IMR-90 (cell line): ENCODE results near the gene CCDC150. TPM values are rescaled to one million over a fixed set of nuclear protein-coding genes. Genes with fewer than 3 reads are reported as not detected.

Source experiments
- ATAC-seq: fragments of 200-7000 bp; cut with Tn5 transposase; 2 replicates; pipeline ENCODE4 v1.9.1; 2020; ENCODE audit warnings: low read depth, mild to moderate bottlenecking, moderate library complexity
- BruUV-seq: library from RNA; stranded (reverse); fragments of 400-500 nt; replicated peaks from 2 replicates; lab custom pipeline; 2021; lab: Mats Ljungman, UMichigan
- CTCF ChIA-PET: fragments of 300-600 bp; formaldehyde crosslinking; extraction: SDS; loops from one replicate; lab custom pipeline; 2021; ENCODE audit warnings: antibody characterized with exemption; lab: Yijun Ruan, JAX
- POLR2A ChIA-PET: fragments of 300-600 bp; sonication (Branson Sonifier 250); formaldehyde crosslinking; loops from one replicate; lab custom pipeline; 2022; ENCODE audit warnings: antibody characterized with exemption; ENCODE audit not compliant: unreplicated experiment; lab: Charles Lee
- DNase-seq: peaks from one replicate; pipeline ENCODE4 v3.0.0; 2013
- H2AFZ ChIP-seq: replicated peaks from 2 replicates; pipeline ENCODE3; 2013; ENCODE audit warnings: low read length, mild to moderate bottlenecking; ENCODE audit not compliant: poor library complexity
- H2AK5ac ChIP-seq: 2 replicates; pipeline ENCODE4 v1.6.1; 2013; ENCODE audit warnings: low read depth, low read length, inconsistent platforms
- H2AK9ac ChIP-seq: replicated peaks from 2 replicates; pipeline ENCODE3; 2013; ENCODE audit warnings: mild to moderate bottlenecking, low read depth, low read length, moderate library complexity; ENCODE audit not compliant: poor library complexity
- H2BK120ac ChIP-seq: 2 replicates; pipeline ENCODE4 v1.6.1; 2013; ENCODE audit warnings: low read depth, low read length, inconsistent platforms
- H2BK15ac ChIP-seq: 3 replicates; pipeline ENCODE4 v1.6.1; 2013; ENCODE audit warnings: low read depth, low read length, inconsistent platforms
- H2BK20ac ChIP-seq: 2 replicates; pipeline ENCODE4 v1.6.1; 2013; ENCODE audit warnings: low read depth, mild to moderate bottlenecking, inconsistent platforms, low read length, moderate library complexity
- H2BK5ac ChIP-seq: 2 replicates; pipeline ENCODE4 v1.6.1; 2013; ENCODE audit warnings: mild to moderate bottlenecking, low read depth, low read length, inconsistent platforms; ENCODE audit not compliant: poor library complexity, severe bottlenecking
- H3K14ac ChIP-seq: replicated peaks from 2 replicates; pipeline ENCODE4 v1.6.1; 2013; ENCODE audit warnings: low read depth, low read length, inconsistent platforms
- H3K18ac ChIP-seq: 2 replicates; pipeline ENCODE4 v1.6.1; 2013; ENCODE audit warnings: low read depth, low read length, control low read depth
- H3K23ac ChIP-seq: 2 replicates; pipeline ENCODE4 v1.6.1; 2013; ENCODE audit warnings: low read depth, low read length, inconsistent platforms
- H3K27ac ChIP-seq: 2 replicates; pipeline ENCODE4 v1.5.1; 2013; ENCODE audit warnings: mild to moderate bottlenecking, control low read depth, low read length; ENCODE audit not compliant: insufficient read depth
- H3K27me3 ChIP-seq: 2 replicates; pipeline ENCODE4 v1.6.1; 2013; ENCODE audit warnings: low read length; ENCODE audit not compliant: control insufficient read depth, insufficient read depth
- H3K36me3 ChIP-seq: 2 replicates; pipeline ENCODE4 v1.6.1; 2013; ENCODE audit warnings: low read length, mixed read lengths; ENCODE audit not compliant: control insufficient read depth, insufficient read depth
- H3K4ac ChIP-seq: 2 replicates; pipeline ENCODE4 v1.6.1; 2013; ENCODE audit warnings: low read depth, low read length, inconsistent platforms
- H3K4me1 ChIP-seq: 2 replicates; pipeline ENCODE4 v1.6.1; 2013; ENCODE audit warnings: low read length, mixed read lengths; ENCODE audit not compliant: control insufficient read depth, insufficient read depth
- H3K4me2 ChIP-seq: 2 replicates; pipeline ENCODE4 v1.6.1; 2013; ENCODE audit warnings: low read depth, mild to moderate bottlenecking, control low read depth, low read length, moderate library complexity
- H3K4me3 ChIP-seq: 2 replicates; pipeline ENCODE4 v1.5.1; 2013; ENCODE audit warnings: low read depth, mild to moderate bottlenecking, control low read depth, low read length, moderate library complexity; ENCODE audit not compliant: insufficient read depth
- H3K56ac ChIP-seq: 2 replicates; pipeline ENCODE4 v1.6.1; 2013; ENCODE audit warnings: low read length, inconsistent platforms; ENCODE audit not compliant: insufficient read depth; ENCODE audit errors: extremely low read depth
- H3K79me1 ChIP-seq, 2 experiments: 2 replicates each; pipeline ENCODE4 v1.6.1; 2013; ENCODE audit warnings: low read length in 2 of 2, inconsistent platforms in 1 of 2, low read depth in 1 of 2
- H3K9ac ChIP-seq: 2 replicates; pipeline ENCODE4 v1.6.1; 2013; ENCODE audit warnings: low read depth, low read length, control low read depth
- H3K9me1 ChIP-seq: 2 replicates; pipeline ENCODE4 v1.6.1; 2013; ENCODE audit warnings: low read length, inconsistent platforms; ENCODE audit not compliant: insufficient read depth
- H3K9me3 ChIP-seq: 2 replicates; pipeline ENCODE4 v1.6.1; 2013; ENCODE audit warnings: low read length; ENCODE audit not compliant: control insufficient read depth, insufficient read depth
- H4K20me1 ChIP-seq: 2 replicates; pipeline ENCODE4 v1.6.1; 2013; ENCODE audit warnings: low read length, inconsistent platforms; ENCODE audit not compliant: insufficient read depth
- H4K5ac ChIP-seq: 2 replicates; pipeline ENCODE4 v1.6.1; 2013; ENCODE audit warnings: mild to moderate bottlenecking, low read depth, low read length, control low read depth
- H4K8ac ChIP-seq, 2 experiments: 2 replicates each; pipeline ENCODE4 v1.6.1; 2013; ENCODE audit warnings: low read depth in 2 of 2, low read length in 2 of 2, control low read depth in 1 of 2, inconsistent platforms in 1 of 2
- H4K91ac ChIP-seq: 2 replicates; pipeline ENCODE4 v1.6.1; 2013; ENCODE audit warnings: low read depth, low read length, inconsistent platforms; ENCODE audit not compliant: insufficient read depth
- BHLHE40 ChIP-seq: fragments of 150-350 bp; IDR thresholded peaks from 2 replicates; pipeline ENCODE4 v1.6.1; 2016; ENCODE audit warnings: mild to moderate bottlenecking, low read depth, low read length
- CEBPB ChIP-seq: IDR thresholded peaks from 2 replicates; pipeline ENCODE4 v1.6.1; 2012; ENCODE audit warnings: low read depth, low read length, improper control_type of control experiment
- CHD1 ChIP-seq: IDR thresholded peaks from 2 replicates; pipeline ENCODE4 v1.6.1; 2012; ENCODE audit warnings: low read depth, low read length, improper control_type of control experiment
- FOS ChIP-seq: fragments of 150-350 bp; IDR thresholded peaks from 2 replicates; pipeline ENCODE4 v1.6.1; 2016; ENCODE audit warnings: low read depth, low read length
- MAFK ChIP-seq: IDR thresholded peaks from 2 replicates; pipeline ENCODE4 v1.6.1; 2012; ENCODE audit warnings: low read depth, low read length, improper control_type of control experiment
- NFE2L2 ChIP-seq: fragments of 150-350 bp; IDR thresholded peaks from 2 replicates; pipeline ENCODE4 v1.6.1; 2016; ENCODE audit warnings: low read depth, mild to moderate bottlenecking, low read length
- RAD21 ChIP-seq: IDR thresholded peaks from 2 replicates; pipeline ENCODE4 v1.6.1; 2012; ENCODE audit warnings: low read length, improper control_type of control experiment
- RFX5 ChIP-seq: IDR thresholded peaks from 2 replicates; pipeline ENCODE4 v1.8.0; 2012; ENCODE audit warnings: low read depth, mild to moderate bottlenecking, low read length, moderate library complexity
- WGBS, 2 experiments: methylation state at CpG; one replicate each; pipeline versions ENCODE4 v1.1.5 to v1.1.7; 2013; ENCODE audit warnings: missing lambda C conversion rate in 2 of 2; ENCODE audit not compliant: insufficient read length in 1 of 2; ENCODE audit errors: extremely low coverage in 2 of 2; 5-methylcytosine and 5-hydroxymethylcytosine counted together
- dilution Hi-C: fragments of 300-500 bp; cut with HindIII; formaldehyde crosslinking; loops from one replicate; pipeline ENCODE4 v1.14.3; 2018; ENCODE audit warnings: low sequenced_read_pairs; ENCODE audit not compliant: unreplicated experiment
- in situ Hi-C: fragments of 300-500 bp; cut with MboI; formaldehyde crosslinking; loops from 3 replicates; pipeline ENCODE4 v1.14.3; 2019; ENCODE audit warnings: low sequenced_read_pairs, inconsistent platforms, mixed read lengths
- intact Hi-C: fragments of 100-400 bp; cut with micrococcal nuclease; formaldehyde crosslinking; loops from 2 replicates; pipeline ENCODE4 v1.10.0; 2022
- polyA plus RNA-seq, 3 experiments: library from polyadenylated mRNA; depleted of rRNA; stranded (reverse); fragments of >200 nt; gene quantifications; 2 replicates each; pipeline ENCODE4 v1.2.3, GENCODE V29; 2012; ENCODE audit warnings: low replicate concordance in 1 of 3
- total RNA-seq: library from RNA; depleted of rRNA; stranded (reverse); fragments of >200 nt; gene quantifications from 2 replicates; pipeline ENCODE4 v1.2.3, GENCODE V29; 2012

The CCDC150 gene
- total and polyA plus RNA-seq, 2 of the 4 experiments (the other 2 are of a cell fraction) = 3.8 to 4.3 TPM

DNA sequence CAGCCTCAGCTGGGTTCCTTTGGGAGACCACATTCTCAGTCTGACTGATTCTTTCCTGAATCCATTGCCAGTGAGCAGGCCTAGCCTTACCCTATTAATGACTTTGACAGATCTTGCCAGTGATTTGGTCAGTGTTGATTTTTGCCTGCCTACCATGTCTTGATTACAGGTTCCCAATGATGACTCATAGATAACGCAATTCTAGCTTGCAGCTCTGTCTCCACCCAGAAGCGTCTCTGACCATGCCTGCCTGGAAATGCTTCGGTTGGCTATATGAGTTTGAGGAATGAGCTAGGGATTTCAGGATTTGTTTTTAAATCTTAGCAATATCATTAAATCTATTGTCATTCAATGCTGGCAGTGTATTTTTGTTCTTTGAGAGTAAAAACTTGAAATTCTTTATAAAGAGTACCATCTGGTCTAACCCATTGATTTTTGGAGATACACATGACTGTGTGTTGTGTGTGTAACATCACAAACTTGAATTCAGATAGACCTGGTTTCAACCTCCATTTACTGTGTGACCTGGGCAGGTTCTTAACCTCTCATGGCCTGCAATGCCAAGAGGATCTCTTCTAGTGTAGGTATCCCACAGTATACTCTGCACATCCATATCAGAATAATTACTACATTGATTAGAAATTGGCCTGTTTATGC lies 57.0 kb downstream of the CCDC150 start:
- ATAC-seq = peak; percentile 96
- Histone ChIP-seq H2AK9ac (no peak overlapping the region), H3K9me1 (no peaks in the 10 kb centered on the region), H3K79me1 (no peaks in the 10 kb centered on the region), H4K91ac (no peak overlapping the region), H3K9ac (no peak overlapping the region), H4K5ac (no peak overlapping the region), H4K8ac (no peak overlapping the region), H3K18ac (no peak overlapping the region), H3K14ac (no peak overlapping the region), H3K9me3 (no peaks in the 10 kb centered on the region), H3K36me3 (no peaks in the 10 kb centered on the region), H2BK20ac (no peak overlapping the region), H3K56ac (no peak overlapping the region), H3K4ac (no peak overlapping the region), H3K4me2 (no peak overlapping the region), H2AK5ac (no peak overlapping the region), H3K4me1 (no peaks in the 10 kb centered on the region), H2BK5ac (no peak overlapping the region), H3K23ac (no peak overlapping the region), H2AFZ (peak overlapping the region; percentile 16), H3K4me3 (no peak overlapping the region), H3K27ac (no peak overlapping the region), H3K27me3 (no peaks in the 10 kb centered on the region), H2BK15ac (no peak overlapping the region), H2BK120ac (no peak overlapping the region), H4K20me1 (no peaks in the 10 kb centered on the region)
- no peak for TF ChIP-seq NFE2L2
- TF ChIP-seq CEBPB = peak; percentile 85
- TF ChIP-seq RAD21 = no peak
- no peak for TF ChIP-seq MAFK
- TF ChIP-seq BHLHE40 = no peak
- TF ChIP-seq CHD1 = no peak
- no peak for TF ChIP-seq RFX5
- peak; percentile 83 for TF ChIP-seq FOS
- ChIA-PET POLR2A (no interaction called here), CTCF (interaction anchor here (0.5 kb wide), 1 partner anchor 123 kb away, joined by 3 read pairs; no protein-coding TSS in a partner anchor)
- intact Hi-C loops (no loop called here), dilution Hi-C loops (no loop called here), in situ Hi-C loops (no loop called here)
- no TSS peak for BruUV-seq
- peak; percentile 84 for DNase-seq
- no CpG with 5 or more reads among the region's 3 CpGs for WGBS, 2 experiments
